CD4-positive, alpha-beta memory T cell (primary cell): ENCODE results near the gene TAS2R3. TPM values are rescaled to one million over a fixed set of nuclear protein-coding genes. Genes with fewer than 3 reads are reported as not detected.
A peak's percentile ranks its signal among the peaks of the same experiment; 100 is the strongest.
"Not testable (repeated sequence)": the region's sequence is repeated elsewhere in the genome, so short reads cannot be mapped to it uniquely, and the experiment has no call there.

Source experiments
- CTCF ChIA-PET: fragments of 350-600 bp; sonication (Branson Sonifier 250); formaldehyde crosslinking; loops from one replicate; lab custom pipeline; 2021; ENCODE audit warnings: inconsistent platforms; ENCODE audit not compliant: partially characterized antibody; lab: Charles Lee
- POLR2A ChIA-PET: fragments of 350-600 bp; sonication (Branson Sonifier 250); formaldehyde crosslinking; loops from one replicate; lab custom pipeline; 2021; ENCODE audit not compliant: partially characterized antibody; lab: Charles Lee
- DNase-seq, 5 donors: peaks; one replicate each; pipeline versions ENCODE4 v3.0.0 to v3.0.0-alpha.2; 2020 to 2022; ENCODE audit warnings: mixed read lengths in 1 of 5
- H3K27ac ChIP-seq: one replicate; pipeline ENCODE4 v1.7.0; 2013; ENCODE audit warnings: low read depth, low read length
- H3K27me3 ChIP-seq: 2 replicates; pipeline ENCODE4 v1.7.0; 2013; ENCODE audit warnings: mild to moderate bottlenecking, low read length, moderate library complexity; ENCODE audit not compliant: insufficient read depth
- H3K36me3 ChIP-seq: 2 replicates; pipeline ENCODE4 v1.7.0; 2013; ENCODE audit warnings: mild to moderate bottlenecking, low read length, moderate library complexity; ENCODE audit not compliant: insufficient read depth
- H3K4me1 ChIP-seq: 2 replicates; pipeline ENCODE4 v1.7.0; 2013; ENCODE audit warnings: mild to moderate bottlenecking, low read length, moderate library complexity; ENCODE audit not compliant: insufficient read depth
- H3K4me3 ChIP-seq, 2 donors: one replicate each; pipeline ENCODE4 v1.7.0; 2013; ENCODE audit warnings: low read length in 2 of 2, mild to moderate bottlenecking in 1 of 2
- H3K9me3 ChIP-seq, 2 donors: one replicate each; pipeline ENCODE4 v1.7.0; 2013; ENCODE audit warnings: low read length in 2 of 2, control low read depth in 1 of 2; ENCODE audit not compliant: control insufficient read depth in 1 of 2
- H3K27ac Mint-ChIP-seq, 7 donors: one replicate each; pipeline ENCODE4 v1.8.0; 2020 to 2021; ENCODE audit warnings: mixed read lengths in 7 of 7, mild to moderate bottlenecking in 6 of 7, inconsistent platforms in 3 of 7, moderate library complexity in 3 of 7
- H3K27me3 Mint-ChIP-seq, 2 donors: one replicate each; pipeline ENCODE4 v1.8.0; 2020 to 2021; ENCODE audit warnings: mixed read lengths in 2 of 2
- H3K36me3 Mint-ChIP-seq, 2 donors: one replicate each; pipeline ENCODE4 v1.8.0; 2020 to 2021; ENCODE audit warnings: mixed read lengths in 2 of 2, inconsistent platforms in 1 of 2, mild to moderate bottlenecking in 1 of 2
- H3K4me1 Mint-ChIP-seq, 4 donors: one replicate each; pipeline ENCODE4 v1.8.0; 2020 to 2021; ENCODE audit warnings: mixed read lengths in 4 of 4, mild to moderate bottlenecking in 1 of 4
- H3K4me3 Mint-ChIP-seq, 8 donors: one replicate each; pipeline ENCODE4 v1.8.0; 2020 to 2021; ENCODE audit warnings: mixed read lengths in 8 of 8, mild to moderate bottlenecking in 7 of 8, moderate library complexity in 6 of 8, inconsistent platforms in 3 of 8
- H3K9me3 Mint-ChIP-seq, 8 donors: one replicate each; pipeline ENCODE4 v1.8.0; 2020 to 2021; ENCODE audit warnings: mixed read lengths in 8 of 8, mild to moderate bottlenecking in 5 of 8, inconsistent platforms in 3 of 8, moderate library complexity in 1 of 8
- intact Hi-C: fragments of 100-400 bp; cut with micrococcal nuclease; formaldehyde crosslinking; loops from one replicate; pipeline ENCODE4 v1.15.1; 2023
- polyA plus RNA-seq, 2 donors: library from polyadenylated mRNA; unstranded; fragments of 300-500 nt; fragmentation: Illumina TruSeq; gene quantifications; one replicate each; pipeline ENCODE4 v1.2.3, GENCODE V29; 2021
- total RNA-seq, 2 experiments: library from RNA; stranded (reverse); gene quantifications; one replicate each; pipeline ENCODE4 v1.2.3, GENCODE V29; 2021

Gene TAS2R3
- total and polyA plus RNA-seq, 4 experiments from 2014 or later: 5.6 to 8.0 TPM; not detected in 2

DNA sequence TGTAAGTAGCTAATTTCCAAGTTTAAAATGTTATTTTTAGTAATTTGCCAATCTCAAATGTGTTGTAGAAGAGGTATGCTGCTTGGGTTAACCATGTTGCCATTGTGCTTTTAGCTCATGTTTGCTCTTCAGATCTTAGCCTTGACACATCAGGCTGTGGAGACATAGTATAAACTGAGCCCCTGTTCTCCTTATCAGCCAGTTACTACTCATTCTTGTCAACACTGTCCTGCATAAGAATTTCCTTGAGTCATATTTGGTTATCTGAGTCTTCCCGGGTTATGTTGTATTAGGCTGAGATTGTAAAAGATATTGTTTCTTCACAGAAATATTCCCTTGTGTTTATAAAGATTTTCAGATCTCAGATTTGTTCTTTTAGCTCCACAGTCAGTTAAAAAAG lies 21.7 kb upstream of the TAS2R3 start:
- H3K4me1 Mint-ChIP-seq: peaks cover 27 to 59% (median 36%) of the 10 kb centered on the region in 4 donors
- intact Hi-C loops: no loop called here
- POLR2A ChIA-PET: no interaction called here
- DNase-seq: no peak
- CTCF ChIA-PET: no interaction called here
- peaks cover 48 to 72% of the 10 kb centered on the region in 2 donors for H3K36me3 Mint-ChIP-seq
- peaks cover 63% of the 10 kb centered on the region for H3K36me3 ChIP-seq
- no peak overlapping the region for H3K4me3 ChIP-seq
- no peaks in the 10 kb centered on the region for H3K9me3 ChIP-seq
- no peaks in the 10 kb centered on the region for H3K27me3 ChIP-seq
- peak overlapping the region in 2 of 7 donors; percentile 20 to 47 for H3K27ac Mint-ChIP-seq
- no peaks in the 10 kb centered on the region for H3K27me3 Mint-ChIP-seq
- no peak overlapping the region for H3K27ac ChIP-seq
- H3K4me3 Mint-ChIP-seq: no peak overlapping the region
- peaks cover 30% of the 10 kb centered on the region for H3K4me1 ChIP-seq
- H3K9me3 Mint-ChIP-seq: no peaks in the 10 kb centered on the region

DNA sequence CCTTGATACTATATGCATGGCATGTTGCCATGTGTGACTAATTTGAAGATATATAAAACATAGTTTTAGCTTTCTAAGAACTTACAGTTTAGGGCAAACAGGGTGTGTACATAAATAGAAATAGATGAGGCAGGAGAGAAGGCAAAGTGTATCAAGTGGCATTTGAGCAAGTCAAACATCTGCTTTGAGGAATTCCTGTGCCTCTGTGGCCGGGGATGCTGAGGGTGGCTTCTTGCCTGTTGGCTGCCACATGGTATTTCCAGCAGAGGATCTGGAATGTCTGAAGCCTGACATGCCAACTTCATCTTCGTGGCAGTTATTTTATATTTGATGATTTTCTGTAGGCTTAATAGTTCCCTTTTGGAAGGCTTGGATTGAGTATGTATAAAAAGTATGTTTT lies 19.8 kb upstream of the TAS2R3 start:
- CTCF ChIA-PET: interaction anchor here (1.4 kb wide), 1 partner anchor 10 kb away, joined by 4 read pairs; no protein-coding TSS in a partner anchor
- H3K36me3 ChIP-seq: peaks cover 72% of the 10 kb centered on the region
- H3K4me1 ChIP-seq: peaks cover 21% of the 10 kb centered on the region
- Mint-ChIP-seq H3K9me3 (no peaks in the 10 kb centered on the region), H3K27me3 (no peaks in the 10 kb centered on the region), H3K4me1 (peaks cover 19 to 41% (median 21%) of the 10 kb centered on the region in 4 donors), H3K27ac (peak overlapping the region in 1 of 7 donors; percentile 13), H3K4me3 (no peak overlapping the region), H3K36me3 (peaks cover 54 to 71% of the 10 kb centered on the region in 2 donors)
- no peak overlapping the region for H3K4me3 ChIP-seq
- no peak overlapping the region for H3K27ac ChIP-seq
- intact Hi-C loops: no loop called here
- no peaks in the 10 kb centered on the region for H3K27me3 ChIP-seq
- POLR2A ChIA-PET: no interaction called here
- no peak for DNase-seq
- no peaks in the 10 kb centered on the region for H3K9me3 ChIP-seq

DNA sequence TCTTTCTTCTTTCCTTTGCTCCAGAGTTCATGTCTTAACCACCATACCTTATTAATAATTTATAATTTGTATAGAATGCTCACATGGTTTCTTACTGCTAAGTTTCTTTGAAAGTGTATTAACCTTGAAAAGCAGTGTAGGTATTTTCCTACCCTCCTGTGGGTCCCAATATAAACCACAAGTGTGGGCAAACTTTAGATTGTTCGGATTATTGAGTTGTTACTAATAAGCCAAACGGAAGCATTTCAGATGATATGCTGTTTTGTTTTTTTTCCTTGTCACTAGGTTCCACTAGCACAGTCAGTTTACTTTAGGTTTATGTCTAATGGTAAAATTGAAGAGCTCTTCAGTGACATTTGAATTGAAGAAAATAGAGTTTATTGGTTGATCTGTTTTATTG lies 15.5 kb upstream of the TAS2R3 start:
- H3K27me3 Mint-ChIP-seq: no peaks in the 10 kb centered on the region
- peaks cover 68 to 76% of the 10 kb centered on the region in 2 donors for H3K36me3 Mint-ChIP-seq
- peaks cover 0 to 35% (median 25%) of the 10 kb centered on the region in 8 donors for H3K9me3 Mint-ChIP-seq
- no peak for DNase-seq
- Histone ChIP-seq H3K36me3 (peaks cover 75% of the 10 kb centered on the region), H3K9me3 (peaks cover 0 to 10% of the 10 kb centered on the region in 2 donors), H3K4me1 (no peaks in the 10 kb centered on the region), H3K27ac (no peak overlapping the region), H3K4me3 (no peak overlapping the region), H3K27me3 (no peaks in the 10 kb centered on the region)
- peaks cover 0 to 5% (median 3%) of the 10 kb centered on the region in 4 donors for H3K4me1 Mint-ChIP-seq
- H3K4me3 Mint-ChIP-seq: no peak overlapping the region
- ChIA-PET POLR2A (no interaction called here), CTCF (interaction anchor here (1.8 kb wide), 1 partner anchor 10 kb away, joined by 5 read pairs; the partner anchor contains the start of gene SSBP1)
- intact Hi-C loops: no loop called here
- H3K27ac Mint-ChIP-seq: no peak overlapping the region

DNA sequence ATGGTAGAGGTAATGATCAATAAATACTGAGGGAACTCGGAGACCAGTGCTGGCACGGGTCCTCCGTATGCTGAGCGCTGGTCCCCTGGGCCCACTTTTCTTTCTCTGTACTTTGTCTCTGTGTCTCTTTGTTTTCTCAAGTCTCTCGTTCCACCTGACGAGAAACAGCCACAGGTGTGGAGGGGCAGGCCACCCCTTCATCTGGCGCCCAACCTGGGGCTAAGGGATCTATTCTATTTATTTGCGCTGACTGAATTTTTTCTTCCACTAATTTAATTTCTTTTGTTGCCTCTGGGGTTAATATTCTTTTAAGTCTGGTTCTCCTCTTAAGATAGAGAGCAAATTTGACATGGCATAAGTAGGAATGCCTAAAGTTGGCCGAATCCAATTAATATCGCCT lies 12.0 kb upstream of the TAS2R3 start:
- peaks cover 83 to 84% of the 10 kb centered on the region in 2 donors for H3K36me3 Mint-ChIP-seq
- Histone ChIP-seq H3K9me3 (peaks cover 0 to 10% of the 10 kb centered on the region in 2 donors), H3K36me3 (peaks cover 66% of the 10 kb centered on the region)
- peaks cover 0 to 37% (median 25%) of the 10 kb centered on the region in 8 donors for H3K9me3 Mint-ChIP-seq
- peaks cover 0 to 14% (median 3%) of the 10 kb centered on the region in 4 donors for H3K4me1 Mint-ChIP-seq
- intact Hi-C loops, H3K27ac ChIP-seq, H3K27me3 ChIP-seq, CTCF ChIA-PET, DNase-seq, H3K4me1 ChIP-seq, H3K27me3 Mint-ChIP-seq, H3K4me3 ChIP-seq, H3K4me3 Mint-ChIP-seq, POLR2A ChIA-PET: not testable (repeated sequence)
- peak overlapping the region in 1 of 7 donors; percentile 48 for H3K27ac Mint-ChIP-seq

DNA sequence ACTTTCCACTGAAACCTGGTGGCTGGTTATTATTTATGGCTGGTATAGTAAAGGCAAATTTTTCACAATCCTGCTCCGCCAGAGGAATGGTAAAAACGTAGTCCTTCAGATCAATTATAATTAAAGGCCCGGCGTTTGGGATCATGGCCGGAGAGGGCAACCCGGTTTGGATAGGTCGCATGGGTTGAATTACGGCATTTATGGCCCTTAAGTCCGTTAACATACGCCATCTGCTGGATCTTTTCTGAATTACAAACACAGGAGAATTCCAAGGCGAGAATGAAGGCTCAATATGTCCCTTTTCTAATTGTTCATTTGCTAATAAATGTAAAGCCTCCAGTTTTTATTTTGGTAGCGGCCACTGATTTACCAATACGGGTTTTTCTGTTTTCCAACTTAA lies 11.3 kb upstream of the TAS2R3 start:
- H3K9me3 Mint-ChIP-seq: peaks cover 0 to 37% (median 25%) of the 10 kb centered on the region in 8 donors
- no peak overlapping the region for H3K4me3 ChIP-seq
- H3K36me3 Mint-ChIP-seq: peaks cover 90 to 91% of the 10 kb centered on the region in 2 donors
- ChIA-PET CTCF (no interaction called here), POLR2A (no interaction called here)
- H3K27me3 Mint-ChIP-seq: no peaks in the 10 kb centered on the region
- intact Hi-C loops: no loop called here
- peaks cover 0 to 14% (median 3%) of the 10 kb centered on the region in 4 donors for H3K4me1 Mint-ChIP-seq
- peaks cover 0 to 10% of the 10 kb centered on the region in 2 donors for H3K9me3 ChIP-seq
- H3K36me3 ChIP-seq: peaks cover 72% of the 10 kb centered on the region
- no peaks in the 10 kb centered on the region for H3K27me3 ChIP-seq
- no peak overlapping the region for H3K4me3 Mint-ChIP-seq
- H3K27ac Mint-ChIP-seq: no peak overlapping the region
- no peak for DNase-seq
- H3K4me1 ChIP-seq: no peaks in the 10 kb centered on the region
- H3K27ac ChIP-seq: no peak overlapping the region

DNA sequence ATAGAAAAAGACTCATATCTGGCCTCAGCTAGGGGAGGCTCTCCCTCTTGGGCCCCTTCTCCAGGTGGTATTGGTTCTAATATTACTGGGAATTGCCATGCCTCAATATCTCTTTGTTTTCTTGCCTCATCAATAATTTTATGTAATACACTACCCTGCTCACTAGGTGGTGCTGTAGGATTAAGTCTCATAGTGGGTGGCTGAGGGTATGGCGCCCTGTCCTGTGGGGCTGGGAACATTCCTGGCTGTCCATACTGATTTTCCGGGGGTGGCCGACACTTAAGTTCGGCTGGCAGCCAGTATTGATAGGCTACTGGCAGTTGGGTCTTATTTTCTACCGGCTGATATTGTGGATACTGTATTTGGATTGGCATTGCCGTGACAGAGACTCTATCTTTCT lies 9.0 kb upstream of the TAS2R3 start:
- H3K36me3 Mint-ChIP-seq: peaks cover 91 to 93% of the 10 kb centered on the region in 2 donors
- H3K4me1 ChIP-seq: no peaks in the 10 kb centered on the region
- no peaks in the 10 kb centered on the region for H3K27me3 Mint-ChIP-seq
- POLR2A ChIA-PET: interaction anchor here (1.0 kb wide), 1 partner anchor 17 kb away, joined by 5 read pairs; the partner anchor contains the start of gene SSBP1
- H3K27ac Mint-ChIP-seq: no peak overlapping the region
- CTCF ChIA-PET: interaction anchor here (1.3 kb wide), 1 partner anchor 10 kb away, joined by 4 read pairs; no protein-coding TSS in a partner anchor
- H3K36me3 ChIP-seq: peaks cover 68% of the 10 kb centered on the region
- no peak overlapping the region for H3K4me3 ChIP-seq
- H3K9me3 ChIP-seq: peaks cover 0 to 8% of the 10 kb centered on the region in 2 donors
- intact Hi-C loops: no loop called here
- no peaks in the 10 kb centered on the region for H3K27me3 ChIP-seq
- H3K4me3 Mint-ChIP-seq: no peak overlapping the region
- no peak overlapping the region for H3K27ac ChIP-seq
- DNase-seq: peak in 3 of 5 donors; percentile 9 to 20 (median 11)
- peaks cover 0 to 14% (median 3%) of the 10 kb centered on the region in 4 donors for H3K4me1 Mint-ChIP-seq
- H3K9me3 Mint-ChIP-seq: peaks cover 0 to 36% (median 24%) of the 10 kb centered on the region in 8 donors

DNA sequence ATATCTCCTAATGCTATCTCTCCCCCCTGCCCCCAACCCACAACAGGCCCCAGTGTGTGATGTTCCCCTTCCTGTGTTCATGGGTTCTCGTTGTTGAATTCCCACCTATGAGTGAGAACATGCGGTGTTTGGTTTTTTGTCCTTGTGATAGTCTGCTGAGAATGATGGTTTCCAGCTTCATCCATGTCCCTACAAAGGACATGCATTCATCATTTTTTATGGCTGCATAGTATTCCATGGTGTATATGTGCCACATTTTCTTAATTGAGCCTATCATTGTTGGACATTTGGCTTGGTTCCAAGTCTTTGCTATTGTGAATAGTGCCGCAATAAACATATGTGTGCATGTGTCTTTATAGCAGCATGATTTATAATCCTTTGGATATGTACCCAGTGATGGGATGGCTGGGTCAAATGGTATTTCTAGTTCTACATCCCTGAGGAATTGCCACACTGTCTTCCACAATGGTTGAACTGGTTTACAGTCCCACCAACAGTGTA lies 6.2 kb downstream of the TAS2R3 start:
- H3K9me3 Mint-ChIP-seq, H3K27ac Mint-ChIP-seq, H3K27me3 ChIP-seq, H3K4me3 Mint-ChIP-seq, DNase-seq, H3K4me1 Mint-ChIP-seq, H3K9me3 ChIP-seq, H3K36me3 ChIP-seq, H3K4me1 ChIP-seq, H3K4me3 ChIP-seq, POLR2A ChIA-PET, H3K27ac ChIP-seq, H3K27me3 Mint-ChIP-seq, intact Hi-C loops: not testable (repeated sequence)
- peaks cover 42 to 55% of the 10 kb centered on the region in 2 donors for H3K36me3 Mint-ChIP-seq
- CTCF ChIA-PET: interaction anchor here (1.8 kb wide), 1 partner anchor 14 kb away, joined by 6 read pairs; no protein-coding TSS in a partner anchor
